Heart left ventricle (tissue), 13 donors: ENCODE data around the gene MLXIP.

Source experiments
- POLR2A ChIP-seq, 2 donors: fragments of 450-650 bp; IDR thresholded peaks; one replicate each; pipeline ENCODE4 v1.6.1; 2017; ENCODE audit warnings: antibody characterized with exemption in 2 of 2, mild to moderate bottlenecking in 2 of 2, moderate library complexity in 2 of 2
- TF ChIP-seq, protein P1 (sequence below), 12 donors: fragments of 200-600 bp; sonication (generic) in 4 of 12; IDR thresholded peaks; one replicate each; pipeline versions ENCODE4 v1.5.0 to v1.8.0; 2018 to 2022; ENCODE audit warnings: antibody characterized with exemption in 12 of 12, mild to moderate bottlenecking in 5 of 12
- donor health status: ischemic (EF 13 %, LVEDD 7.1; RV severe dilation, severe dysfunction).
- donor health status: DM: no; HTN: yes; CAD: no.
- donor health status: DM: no; HTN: no; CAD: no.
- donor health status: ischemic (EF 25% LVEDD 6.9; RV normal size, moderate dysfunction).
- donor health status: ischemic (EF 25% LVEDD 5.7; RV mildly dilated, moderate dysfunction).
- donor health status: ischemic (EF 35%, LVEDD 5.7; RV mildly dilated, moderate dysfunction).
- donor health status: nonischemic (EF 11% LVEDD 7.7; RV severe dilation, severe dysfunction).
- donor health status: DM: yes; HTN: yes; CAD: no.
- donor health status: PGD.
- donor health status: ischemic (EF 29% LVEDD 5.4; RV normal size, mild dysfunction).
- donor health status: nonischemic (EF 23%, LVEDD 6.1; RV moderate dilation, normal function).

DNA sequence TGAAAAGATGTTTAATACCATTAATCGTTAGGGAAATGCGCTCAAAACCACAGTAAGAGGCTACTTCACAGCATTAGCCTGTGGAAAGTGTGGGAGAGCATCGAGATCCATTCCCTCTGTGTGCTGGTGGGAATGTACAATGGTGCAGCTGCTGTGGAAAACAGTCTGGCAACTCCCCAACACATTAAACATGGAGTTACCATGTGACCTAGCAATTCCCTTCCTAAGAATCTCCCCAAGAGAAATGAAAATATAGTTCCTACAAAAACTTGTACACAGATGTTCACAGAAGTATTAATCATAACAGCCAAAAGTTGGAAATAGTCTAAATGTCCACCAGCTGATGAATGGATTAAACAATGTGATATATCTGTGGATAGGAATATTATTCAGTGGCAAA lies 23.8 kb downstream of the MLXIP start:
- TF ChIP-seq, protein P1, sequence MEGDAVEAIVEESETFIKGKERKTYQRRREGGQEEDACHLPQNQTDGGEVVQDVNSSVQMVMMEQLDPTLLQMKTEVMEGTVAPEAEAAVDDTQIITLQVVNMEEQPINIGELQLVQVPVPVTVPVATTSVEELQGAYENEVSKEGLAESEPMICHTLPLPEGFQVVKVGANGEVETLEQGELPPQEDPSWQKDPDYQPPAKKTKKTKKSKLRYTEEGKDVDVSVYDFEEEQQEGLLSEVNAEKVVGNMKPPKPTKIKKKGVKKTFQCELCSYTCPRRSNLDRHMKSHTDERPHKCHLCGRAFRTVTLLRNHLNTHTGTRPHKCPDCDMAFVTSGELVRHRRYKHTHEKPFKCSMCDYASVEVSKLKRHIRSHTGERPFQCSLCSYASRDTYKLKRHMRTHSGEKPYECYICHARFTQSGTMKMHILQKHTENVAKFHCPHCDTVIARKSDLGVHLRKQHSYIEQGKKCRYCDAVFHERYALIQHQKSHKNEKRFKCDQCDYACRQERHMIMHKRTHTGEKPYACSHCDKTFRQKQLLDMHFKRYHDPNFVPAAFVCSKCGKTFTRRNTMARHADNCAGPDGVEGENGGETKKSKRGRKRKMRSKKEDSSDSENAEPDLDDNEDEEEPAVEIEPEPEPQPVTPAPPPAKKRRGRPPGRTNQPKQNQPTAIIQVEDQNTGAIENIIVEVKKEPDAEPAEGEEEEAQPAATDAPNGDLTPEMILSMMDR (IDR thresholded peaks at IDR 0.05): no peak
- TF ChIP-seq POLR2A (IDR thresholded peaks at IDR 0.05): no peak
